ENCODE data around the gene BRINP3. TPM values are rescaled to one million over a fixed set of nuclear protein-coding genes. Genes with fewer than 3 reads are reported as not detected.

The BRINP3 gene
- total RNA-seq, 1 donor from 2014 or later, result 1.5 TPM

- Histone ChIP-seq H3K36me3 (no peaks in the 10 kb centered on the region), H3K4me3 (no peak overlapping the region), H3K4me1 (no peaks in the 10 kb centered on the region), H3K9me3 (no peaks in the 10 kb centered on the region), H3K27ac (no peak overlapping the region), H3K27me3 (no peaks in the 10 kb centered on the region)
- intact Hi-C loops (cut with DNase I), result no loop called here
- no peak for TF ChIP-seq CTCF (IDR thresholded peaks at IDR 0.05)
- DNase-seq (ENCODE audit: low spot score in 2 of 2), result no peak
Measured at GRCh38 chr1:190193508-190194115, 284.1 kb downstream of the BRINP3 start.

- no peaks in the 10 kb centered on the region for H3K9me3 ChIP-seq
- no peak for DNase-seq (ENCODE audit: low spot score in 2 of 2)
- H3K36me3 ChIP-seq, result no peaks in the 10 kb centered on the region
- no peak for TF ChIP-seq CTCF (IDR thresholded peaks at IDR 0.05)
- no peaks in the 10 kb centered on the region for H3K4me1 ChIP-seq
- intact Hi-C loops (cut with DNase I), result no loop called here
- no peak overlapping the region for H3K27ac ChIP-seq
- no peak overlapping the region for H3K4me3 ChIP-seq
- no peaks in the 10 kb centered on the region for H3K27me3 ChIP-seq
Measured at GRCh38 chr1:190192627-190193026, 285.0 kb downstream of the BRINP3 start.

- intact Hi-C loops (cut with DNase I), result no loop called here
Measured at GRCh38 chr1:190183588-190183987, 294.1 kb downstream of the BRINP3 start.

GRCh38 chr1:190179817-190180216 lies 297.8 kb downstream of the BRINP3 start:
- Histone ChIP-seq H3K27ac (no peak overlapping the region), H3K4me3 (no peak overlapping the region), H3K27me3 (no peaks in the 10 kb centered on the region), H3K36me3 (no peaks in the 10 kb centered on the region), H3K9me3 (no peaks in the 10 kb centered on the region), H3K4me1 (no peaks in the 10 kb centered on the region)
- intact Hi-C loops (cut with DNase I), result no loop called here
- DNase-seq (ENCODE audit: low spot score in 2 of 2), result no peak
- no peak for TF ChIP-seq CTCF (IDR thresholded peaks at IDR 0.05)

More at GRCh38 chr1:190183588-190183987, 294.1 kb downstream of the BRINP3 start:
- Histone ChIP-seq H3K36me3 (no peaks in the 10 kb centered on the region), H3K4me3 (no peak overlapping the region), H3K27me3 (no peaks in the 10 kb centered on the region), H3K4me1 (no peaks in the 10 kb centered on the region), H3K27ac (no peak overlapping the region), H3K9me3 (no peaks in the 10 kb centered on the region)
- no peak for TF ChIP-seq CTCF (IDR thresholded peaks at IDR 0.05)
- DNase-seq (ENCODE audit: low spot score in 2 of 2), result no peak

GRCh38 chr1:190178827-190179226 lies 298.8 kb downstream of the BRINP3 start:
- intact Hi-C loops (cut with DNase I), result no loop called here
- no peak for TF ChIP-seq CTCF (IDR thresholded peaks at IDR 0.05)

GRCh38 chr1:190177555-190177954 lies 300.1 kb downstream of the BRINP3 start:
- intact Hi-C loops (cut with DNase I), result no loop called here
- no peak overlapping the region for H3K27ac ChIP-seq
- no peaks in the 10 kb centered on the region for H3K4me1 ChIP-seq
- no peaks in the 10 kb centered on the region for H3K27me3 ChIP-seq
- H3K4me3 ChIP-seq, result no peak overlapping the region
- no peak for TF ChIP-seq CTCF (IDR thresholded peaks at IDR 0.05)
- no peak for DNase-seq (ENCODE audit: low spot score in 2 of 2)
- no peaks in the 10 kb centered on the region for H3K9me3 ChIP-seq
- H3K36me3 ChIP-seq, result no peaks in the 10 kb centered on the region

More at GRCh38 chr1:190178827-190179226, 298.8 kb downstream of the BRINP3 start:
- Histone ChIP-seq H3K4me1 (no peaks in the 10 kb centered on the region), H3K9me3 (no peaks in the 10 kb centered on the region), H3K4me3 (no peak overlapping the region), H3K27me3 (no peaks in the 10 kb centered on the region), H3K36me3 (no peaks in the 10 kb centered on the region), H3K27ac (no peak overlapping the region)
- no peak for DNase-seq (ENCODE audit: low spot score in 2 of 2)
